ENCODE results near the gene GFRA1. TPM values are rescaled to one million over a fixed set of nuclear protein-coding genes. Genes with fewer than 3 reads are reported as not detected.

Gene GFRA1
- total RNA-seq: 41.8 and 44.1 TPM in 2 replicates
- long read RNA-seq, full-length matches to known transcripts: 38 of 95 reads
- long read RNA-seq, partial matches to known transcripts: 23 of 95 reads
- long read RNA-seq, other reads (novel, unspliced or antisense): 34 of 95 reads

GRCh38 chr10:116272440-116273283 lies at the start of gene GFRA1:
TSS of gene GFRA1 (minus strand) at chr10:116273206. CDS start at chr10:116272029, 1,177 bp downstream.
- peak; percentile 32 for TF ChIP-seq CTCF (IDR thresholded peaks at IDR 0.05)
- Mint-ChIP-seq H3K9me3 (ENCODE audit: unreplicated experiment) (no peaks in the 10 kb centered on the region), H3K27ac (ENCODE audit: unreplicated experiment) (peak within 1 kb of the TSS; percentile 65), H3K4me1 (ENCODE audit: unreplicated experiment) (peaks cover 12% of the 10 kb centered on the region), H3K4me3 (ENCODE audit: unreplicated experiment) (peak within 1 kb of the TSS; percentile 92), H3K36me3 (ENCODE audit: unreplicated experiment) (no peaks in the 10 kb centered on the region), H3K27me3 (ENCODE audit: unreplicated experiment) (no peaks in the 10 kb centered on the region)
- DNase-seq (ENCODE audit: extremely low spot score, unreplicated experiment): peak; percentile 86

DNA sequence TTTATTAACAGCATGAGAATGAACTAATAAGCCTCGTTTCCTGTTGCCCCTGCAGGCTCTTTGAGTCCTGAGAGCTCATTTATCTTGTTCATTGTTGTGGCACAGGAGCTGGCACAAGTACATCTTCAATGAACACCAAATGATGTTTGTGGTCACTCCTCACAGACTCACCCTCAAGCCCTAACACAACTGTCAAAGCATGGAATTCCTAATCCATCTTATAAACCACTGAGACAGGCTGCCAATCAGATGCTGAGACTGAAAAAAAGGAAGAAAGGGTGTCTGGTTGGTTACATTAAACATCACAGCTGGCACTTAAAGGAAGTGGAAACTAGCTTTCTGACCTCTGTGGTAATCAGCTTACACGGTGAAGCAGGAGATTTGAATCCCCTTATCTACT lies 43.5 kb upstream of the GFRA1 start:
- H3K27ac Mint-ChIP-seq (ENCODE audit: unreplicated experiment): no peak overlapping the region
- H3K36me3 Mint-ChIP-seq (ENCODE audit: unreplicated experiment): no peaks in the 10 kb centered on the region
- H3K4me3 Mint-ChIP-seq (ENCODE audit: unreplicated experiment): no peak overlapping the region
- DNase-seq (ENCODE audit: extremely low spot score, unreplicated experiment): no peak
- H3K27me3 Mint-ChIP-seq (ENCODE audit: unreplicated experiment): no peaks in the 10 kb centered on the region
- no peak for TF ChIP-seq CTCF (IDR thresholded peaks at IDR 0.05)
- H3K4me1 Mint-ChIP-seq (ENCODE audit: unreplicated experiment): peaks cover 10% of the 10 kb centered on the region
- no peaks in the 10 kb centered on the region for H3K9me3 Mint-ChIP-seq (ENCODE audit: unreplicated experiment)

GRCh38 chr10:116312548-116312947 lies 39.5 kb upstream of the GFRA1 start:
- Mint-ChIP-seq H3K9me3 (ENCODE audit: unreplicated experiment) (no peaks in the 10 kb centered on the region), H3K27me3 (ENCODE audit: unreplicated experiment) (no peaks in the 10 kb centered on the region)

DNA sequence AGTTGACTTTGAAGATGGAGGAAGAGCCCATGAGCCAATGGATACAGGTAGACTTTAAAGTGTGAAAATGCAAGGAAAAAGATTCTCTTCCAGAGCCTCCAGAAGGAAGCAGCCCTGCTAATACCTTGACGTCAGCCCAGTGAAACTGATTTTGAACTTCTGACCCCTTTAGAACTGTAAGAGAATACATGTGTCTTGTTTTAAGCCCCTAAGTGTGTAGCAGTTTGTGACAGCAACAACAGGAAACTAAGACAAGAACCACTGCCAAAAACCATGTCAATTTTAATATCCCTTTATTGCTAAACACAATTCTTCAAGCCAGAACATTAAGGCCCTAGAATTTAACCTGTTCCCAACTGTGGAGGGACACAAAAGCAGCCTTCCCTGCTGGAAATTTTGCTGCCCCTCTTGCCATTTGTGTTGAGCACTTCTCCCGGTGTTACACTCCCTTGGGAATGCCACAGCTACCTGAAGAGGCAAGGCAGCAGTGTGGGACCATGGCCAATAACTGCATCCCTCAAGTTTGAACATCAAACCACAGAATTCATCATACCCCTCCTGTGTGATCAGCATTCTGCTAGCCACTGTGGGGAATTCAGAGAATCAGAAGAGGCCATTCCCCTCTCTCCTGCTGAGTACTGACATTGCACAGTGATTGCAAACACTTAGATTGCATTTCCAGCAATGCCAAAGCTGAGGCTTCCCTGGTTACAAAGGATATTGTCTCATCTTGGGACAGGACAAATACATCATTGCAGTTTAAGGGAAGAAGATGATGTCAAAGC lies 38.9 kb upstream of the GFRA1 start:
- Mint-ChIP-seq H3K27ac (ENCODE audit: unreplicated experiment) (no peak overlapping the region), H3K4me3 (ENCODE audit: unreplicated experiment) (no peak overlapping the region), H3K4me1 (ENCODE audit: unreplicated experiment) (peaks cover 39% of the 10 kb centered on the region), H3K9me3 (ENCODE audit: unreplicated experiment) (no peaks in the 10 kb centered on the region), H3K27me3 (ENCODE audit: unreplicated experiment) (no peaks in the 10 kb centered on the region), H3K36me3 (ENCODE audit: unreplicated experiment) (no peaks in the 10 kb centered on the region)
- no peak for DNase-seq (ENCODE audit: extremely low spot score, unreplicated experiment)
- no peak for TF ChIP-seq CTCF (IDR thresholded peaks at IDR 0.05)

More at GRCh38 chr10:116312548-116312947, 39.5 kb upstream of the GFRA1 start:
- Mint-ChIP-seq H3K36me3 (ENCODE audit: unreplicated experiment) (no peaks in the 10 kb centered on the region), H3K27ac (ENCODE audit: unreplicated experiment) (no peak overlapping the region), H3K4me3 (ENCODE audit: unreplicated experiment) (no peak overlapping the region), H3K4me1 (ENCODE audit: unreplicated experiment) (peaks cover 35% of the 10 kb centered on the region)
- no peak for TF ChIP-seq CTCF (IDR thresholded peaks at IDR 0.05)
- DNase-seq (ENCODE audit: extremely low spot score, unreplicated experiment): no peak

- H3K36me3 Mint-ChIP-seq (ENCODE audit: unreplicated experiment): no peaks in the 10 kb centered on the region
- H3K27me3 Mint-ChIP-seq (ENCODE audit: unreplicated experiment): no peaks in the 10 kb centered on the region
- H3K9me3 Mint-ChIP-seq (ENCODE audit: unreplicated experiment): no peaks in the 10 kb centered on the region
- H3K4me1 Mint-ChIP-seq (ENCODE audit: unreplicated experiment): peaks cover 42% of the 10 kb centered on the region
- H3K27ac Mint-ChIP-seq (ENCODE audit: unreplicated experiment): no peak overlapping the region
- TF ChIP-seq CTCF (IDR thresholded peaks at IDR 0.05): no peak
- H3K4me3 Mint-ChIP-seq (ENCODE audit: unreplicated experiment): no peak overlapping the region
- DNase-seq (ENCODE audit: extremely low spot score, unreplicated experiment): no peak
These were observed 38.0 kb upstream of the GFRA1 start for GRCh38 chr10:116311016-116311415.

Data from osteocyte (in vitro differentiated cells).